Measurements from ENCODE around the gene WBP2NL.

GRCh38 chr22:41966607-41967240 is 31.9 kb upstream of the WBP2NL start:
- no peak for TF ChIP-seq ZC3H10 (CRISPR knock-in tag; IDR thresholded peaks at IDR 0.05)
- no peak for TF ChIP-seq PATZ1 (CRISPR knock-in tag; IDR thresholded peaks at IDR 0.05; ENCODE audit: borderline replicate concordance)
- no peak for TF ChIP-seq ARNTL (CRISPR knock-in tag; IDR thresholded peaks at IDR 0.05; ENCODE audit: borderline replicate concordance, low read depth)
- no peak for TF ChIP-seq ZNF565 (CRISPR knock-in tag; conservative IDR thresholded peaks at IDR 0.05; ENCODE audit: low read depth)
- TF ChIP-seq SNAI2 (CRISPR knock-in tag; IDR thresholded peaks at IDR 0.05): no peak
- no peak for TF ChIP-seq ESRRG (CRISPR knock-in tag; IDR thresholded peaks at IDR 0.05)
- TF ChIP-seq ISL1 (CRISPR knock-in tag; IDR thresholded peaks at IDR 0.05): no peak
- no peak for TF ChIP-seq RARB (CRISPR knock-in tag; IDR thresholded peaks at IDR 0.05)
- no peak for TF ChIP-seq ZNF8 (CRISPR knock-in tag; IDR thresholded peaks at IDR 0.05)
- no peak for TF ChIP-seq CREB5 (CRISPR knock-in tag; IDR thresholded peaks at IDR 0.05; ENCODE audit: low read depth)
- TF ChIP-seq TSHZ2 (CRISPR knock-in tag; IDR thresholded peaks at IDR 0.05): no peak
- no peak for TF ChIP-seq TOX (CRISPR knock-in tag; IDR thresholded peaks at IDR 0.05; ENCODE audit: borderline replicate concordance)
- TF ChIP-seq GLIS3 (CRISPR knock-in tag; IDR thresholded peaks at IDR 0.05): no peak
